Vagina (tissue), 2 donors: ENCODE measurements around the gene CCR6. TPM values are rescaled to one million over a fixed set of nuclear protein-coding genes. Genes with fewer than 3 reads are reported as not detected.

Source experiments
- DNase-seq, 2 donors: peaks; one replicate each; pipeline ENCODE4 v3.0.0-alpha.2; 2017; ENCODE audit errors: extremely low spot score in 2 of 2
- H3K27ac ChIP-seq: fragments of 200-600 bp; sonication (generic); one replicate; pipeline ENCODE4 v1.5.1; 2019
- H3K27me3 ChIP-seq: fragments of 200-600 bp; sonication (generic); one replicate; pipeline ENCODE4 v1.5.1; 2019
- H3K36me3 ChIP-seq, 2 donors: fragments of 200-600 bp; sonication (generic); one replicate each; pipeline ENCODE4 v1.5.1; 2017 to 2019
- H3K4me1 ChIP-seq: fragments of 200-600 bp; sonication (generic); one replicate; pipeline ENCODE4 v1.5.1; 2019
- H3K4me3 ChIP-seq, 2 donors: fragments of 200-600 bp; sonication (generic); 1 replicate in 1 of 2; 2 replicates in 1 of 2; pipeline ENCODE4 v1.5.1; 2016 to 2019
- H3K9me3 ChIP-seq: fragments of 200-600 bp; sonication (generic); one replicate; pipeline ENCODE4 v1.5.1; 2019
- POLR2A ChIP-seq, 2 donors: fragments of 450-650 bp; IDR thresholded peaks; one replicate each; pipeline ENCODE4 v1.6.1; 2017; ENCODE audit warnings: antibody characterized with exemption in 2 of 2, mild to moderate bottlenecking in 2 of 2, moderate library complexity in 2 of 2
- POLR2AphosphoS5 ChIP-seq, 2 donors: sonication (generic); formaldehyde crosslinking; IDR thresholded peaks; one replicate each; pipeline ENCODE4 v1.9.0; 2017; ENCODE audit warnings: antibody characterized with exemption in 2 of 2, mild to moderate bottlenecking in 2 of 2, low read depth in 1 of 2; ENCODE audit not compliant: insufficient read depth in 1 of 2
- intact Hi-C: fragments of 100-400 bp; cut with DNase I; formaldehyde crosslinking; loops from one replicate; pipeline ENCODE4 v1.15.1; 2023
- total RNA-seq: library from RNA; depleted of rRNA; stranded (reverse); fragments of >200 nt; gene quantifications from one replicate; pipeline ENCODE4 v1.2.3, GENCODE V29; 2016
- TF ChIP-seq, protein P1 (sequence below), 3 experiments: fragments of 450-650 bp in 2 of 3; fragments of 200-600 bp in 1 of 3; sonication (generic) in 1 of 3; IDR thresholded peaks; one replicate each; pipeline ENCODE4 v1.5.1; 2017 to 2019; ENCODE audit warnings: antibody characterized with exemption in 3 of 3, mild to moderate bottlenecking in 2 of 3, moderate library complexity in 2 of 3

The CCR6 gene
- total RNA-seq, 1 donor from 2014 or later = 1.2 TPM

- Histone ChIP-seq H3K27me3 (no peaks in the 10 kb centered on the region), H3K4me1 (no peaks in the 10 kb centered on the region), H3K4me3 (no peak overlapping the region), H3K27ac (no peak overlapping the region), H3K9me3 (no peaks in the 10 kb centered on the region), H3K36me3 (no peaks in the 10 kb centered on the region)
- intact Hi-C loops = no loop called here
- TF ChIP-seq, protein P1, sequence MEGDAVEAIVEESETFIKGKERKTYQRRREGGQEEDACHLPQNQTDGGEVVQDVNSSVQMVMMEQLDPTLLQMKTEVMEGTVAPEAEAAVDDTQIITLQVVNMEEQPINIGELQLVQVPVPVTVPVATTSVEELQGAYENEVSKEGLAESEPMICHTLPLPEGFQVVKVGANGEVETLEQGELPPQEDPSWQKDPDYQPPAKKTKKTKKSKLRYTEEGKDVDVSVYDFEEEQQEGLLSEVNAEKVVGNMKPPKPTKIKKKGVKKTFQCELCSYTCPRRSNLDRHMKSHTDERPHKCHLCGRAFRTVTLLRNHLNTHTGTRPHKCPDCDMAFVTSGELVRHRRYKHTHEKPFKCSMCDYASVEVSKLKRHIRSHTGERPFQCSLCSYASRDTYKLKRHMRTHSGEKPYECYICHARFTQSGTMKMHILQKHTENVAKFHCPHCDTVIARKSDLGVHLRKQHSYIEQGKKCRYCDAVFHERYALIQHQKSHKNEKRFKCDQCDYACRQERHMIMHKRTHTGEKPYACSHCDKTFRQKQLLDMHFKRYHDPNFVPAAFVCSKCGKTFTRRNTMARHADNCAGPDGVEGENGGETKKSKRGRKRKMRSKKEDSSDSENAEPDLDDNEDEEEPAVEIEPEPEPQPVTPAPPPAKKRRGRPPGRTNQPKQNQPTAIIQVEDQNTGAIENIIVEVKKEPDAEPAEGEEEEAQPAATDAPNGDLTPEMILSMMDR (IDR thresholded peaks at IDR 0.05) = no peak
- TF ChIP-seq POLR2AphosphoS5 (IDR thresholded peaks at IDR 0.05; ENCODE audit: insufficient read depth in 1 of 2, low read depth in 1 of 2) = no peak
- no peak for TF ChIP-seq POLR2A (IDR thresholded peaks at IDR 0.05)
- DNase-seq = no peak
These were observed 25.1 kb upstream of the CCR6 start for GRCh38 chr6:167097770-167098169.

DNA sequence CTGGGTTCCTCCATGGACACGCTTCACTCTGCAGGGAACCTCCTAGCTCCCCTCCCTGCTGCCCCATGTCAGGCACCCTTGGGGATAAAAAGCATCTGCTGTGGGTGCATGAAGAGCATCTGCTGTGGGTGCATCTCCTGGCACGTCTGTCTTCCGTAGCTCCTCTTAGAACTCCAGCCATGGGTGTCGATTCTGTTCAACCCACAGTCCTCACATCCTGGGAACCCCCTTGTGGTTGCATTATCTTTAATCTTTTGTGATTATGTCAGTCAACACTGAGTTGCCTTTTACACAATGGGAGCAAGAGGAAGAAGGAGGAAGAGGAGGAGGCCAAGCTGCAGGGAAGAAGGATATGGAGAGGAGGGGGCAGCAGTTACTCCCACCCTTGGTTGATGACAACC lies 24.1 kb upstream of the CCR6 start:
- Histone ChIP-seq H3K4me3 (no peak overlapping the region), H3K9me3 (no peaks in the 10 kb centered on the region), H3K4me1 (no peaks in the 10 kb centered on the region), H3K27me3 (no peaks in the 10 kb centered on the region), H3K36me3 (no peaks in the 10 kb centered on the region), H3K27ac (no peak overlapping the region)
- intact Hi-C loops = no loop called here
- DNase-seq = no peak
- TF ChIP-seq POLR2AphosphoS5 (IDR thresholded peaks at IDR 0.05; ENCODE audit: insufficient read depth in 1 of 2, low read depth in 1 of 2) (no peak), POLR2A (IDR thresholded peaks at IDR 0.05) (no peak)
- TF ChIP-seq, protein P1 (IDR thresholded peaks at IDR 0.05) = no peak

DNA sequence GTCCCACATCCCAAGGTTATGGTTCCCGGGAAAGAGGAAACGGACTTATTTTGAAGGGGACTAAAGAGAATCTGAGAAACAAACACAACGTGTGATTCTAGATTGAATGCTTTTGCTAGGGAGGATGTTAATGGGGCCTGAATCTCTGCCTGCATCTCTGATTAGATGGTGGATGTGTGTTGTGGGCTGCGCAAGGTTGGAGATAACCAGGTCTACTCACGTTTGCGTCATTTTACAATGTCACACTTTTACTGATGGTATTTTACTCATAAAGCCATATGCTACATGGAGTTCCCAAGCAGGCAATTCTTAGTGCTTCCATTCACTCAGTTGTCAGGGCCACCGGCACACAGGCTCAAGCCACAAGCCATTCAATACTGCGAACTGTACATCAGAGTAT lies 23.2 kb upstream of the CCR6 start:
- Histone ChIP-seq H3K36me3 (no peaks in the 10 kb centered on the region), H3K4me1 (no peaks in the 10 kb centered on the region), H3K27ac (no peak overlapping the region), H3K27me3 (no peaks in the 10 kb centered on the region), H3K4me3 (no peak overlapping the region), H3K9me3 (no peaks in the 10 kb centered on the region)
- DNase-seq = no peak
- intact Hi-C loops = no loop called here
- no peak for TF ChIP-seq POLR2A (IDR thresholded peaks at IDR 0.05)
- TF ChIP-seq POLR2AphosphoS5 (IDR thresholded peaks at IDR 0.05; ENCODE audit: insufficient read depth in 1 of 2, low read depth in 1 of 2) = no peak
- TF ChIP-seq, protein P1 (IDR thresholded peaks at IDR 0.05) = no peak

GRCh38 chr6:167100241-167100674 lies 22.6 kb upstream of the CCR6 start:
- DNase-seq = no peak
- Histone ChIP-seq H3K9me3 (no peaks in the 10 kb centered on the region), H3K4me3 (no peak overlapping the region), H3K27ac (no peak overlapping the region), H3K4me1 (no peaks in the 10 kb centered on the region), H3K27me3 (no peaks in the 10 kb centered on the region), H3K36me3 (no peaks in the 10 kb centered on the region)
- intact Hi-C loops = no loop called here
- no peak for TF ChIP-seq POLR2A (IDR thresholded peaks at IDR 0.05)
- TF ChIP-seq POLR2AphosphoS5 (IDR thresholded peaks at IDR 0.05; ENCODE audit: insufficient read depth in 1 of 2, low read depth in 1 of 2) = no peak
- TF ChIP-seq, protein P1 (IDR thresholded peaks at IDR 0.05) = no peak

DNA sequence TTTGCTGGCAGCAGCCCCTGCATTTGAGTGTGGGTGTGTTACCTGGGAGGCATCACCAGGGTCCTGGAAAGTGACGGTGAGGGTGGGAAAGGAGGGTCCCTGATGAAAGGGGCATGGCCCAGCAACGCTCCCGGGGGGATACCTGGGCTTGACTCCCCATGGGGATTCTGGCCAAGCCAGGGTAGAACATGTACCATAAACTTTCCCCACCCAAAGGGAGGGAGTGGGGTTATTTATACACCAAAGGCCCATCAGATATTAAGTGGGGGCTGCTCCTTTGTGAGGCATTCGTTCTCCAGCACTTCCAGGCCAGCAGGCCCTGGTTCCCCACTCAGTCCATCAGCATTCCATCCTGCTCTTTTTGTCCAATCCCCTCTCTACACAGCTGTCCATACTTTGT lies 20.6 kb upstream of the CCR6 start:
- DNase-seq = no peak
- Histone ChIP-seq H3K4me3 (no peak overlapping the region), H3K9me3 (no peaks in the 10 kb centered on the region), H3K27me3 (no peaks in the 10 kb centered on the region), H3K4me1 (no peaks in the 10 kb centered on the region), H3K27ac (no peak overlapping the region), H3K36me3 (no peaks in the 10 kb centered on the region)
- intact Hi-C loops = no loop called here
- TF ChIP-seq, protein P1 (IDR thresholded peaks at IDR 0.05) = no peak
- TF ChIP-seq POLR2AphosphoS5 (IDR thresholded peaks at IDR 0.05; ENCODE audit: insufficient read depth in 1 of 2, low read depth in 1 of 2) (no peak), POLR2A (IDR thresholded peaks at IDR 0.05) (no peak)
